SK-N-SH (cell line): ENCODE measurements around the gene FCGBP. TPM values are rescaled to one million over a fixed set of nuclear protein-coding genes. Genes with fewer than 3 reads are reported as not detected.

ENCODE experiments used
- CTCF ChIA-PET: fragments of 300-600, 350-600 bp; formaldehyde crosslinking; extraction: SDS; loops from one replicate; lab custom pipeline; 2021; lab: Yijun Ruan, JAX
- POLR2A ChIA-PET: fragments of 350-600 bp; sonication (Branson Sonifier 250); formaldehyde crosslinking; extraction: SDS; loops from one replicate; lab custom pipeline; 2020; ENCODE audit warnings: antibody characterized with exemption, inconsistent platforms; lab: Yijun Ruan, JAX
- DNase-seq: peaks from one replicate; pipeline ENCODE4 v3.0.0; 2012
- H2AFZ ChIP-seq: fragments of 200-600 bp; sonication (generic); 2 replicates; pipeline ENCODE4 v1.8.1; 2016; ENCODE audit warnings: antibody characterized with exemption, mild to moderate bottlenecking, low read depth
- H3F3A ChIP-seq: fragments of 200-600 bp; sonication (generic); replicated peaks from 2 replicates; pipeline ENCODE3; 2016; ENCODE audit warnings: antibody characterized with exemption, mild to moderate bottlenecking; ENCODE audit not compliant: insufficient read depth
- H3K27ac ChIP-seq, 2 experiments: fragments of 200-500 bp in 1 of 2; fragments of 200-600 bp in 1 of 2; sonication (Bioruptor generic) in 1 of 2; sonication (generic), shearing (Covaris generic) in 1 of 2; 2 replicates each; pipeline versions ENCODE4 v1.5.1 to v1.6.1; 2014 to 2016; ENCODE audit warnings: low read depth in 2 of 2, inconsistent platforms in 1 of 2, low read length in 1 of 2, mild to moderate bottlenecking in 1 of 2, mixed read lengths in 1 of 2
- H3K27me3 ChIP-seq: fragments of 200-600 bp; sonication (generic), shearing (Covaris generic); 2 replicates; pipeline ENCODE4 v1.6.1; 2016; ENCODE audit warnings: mixed run types; ENCODE audit not compliant: insufficient read depth
- H3K36me3 ChIP-seq, 2 experiments: fragments of 200-500 bp in 1 of 2; fragments of 200-600 bp in 1 of 2; sonication (Bioruptor generic) in 1 of 2; sonication (generic) in 1 of 2; replicated peaks in 1 of 2; 2 replicates each; pipeline versions ENCODE3 to v1.5.1; 2014 to 2016; ENCODE audit warnings: low read length in 1 of 2, mild to moderate bottlenecking in 1 of 2; ENCODE audit not compliant: insufficient read depth in 2 of 2, control insufficient read depth in 1 of 2
- H3K4me1 ChIP-seq, 2 experiments: fragments of 200-500 bp in 1 of 2; fragments of 200-600 bp in 1 of 2; sonication (Bioruptor generic) in 1 of 2; sonication (generic), shearing (Covaris generic) in 1 of 2; 2 replicates each; pipeline versions ENCODE4 v1.5.1 to v1.6.1; 2014 to 2016; ENCODE audit warnings: low read depth in 1 of 2, low read length in 1 of 2, mixed run types in 1 of 2; ENCODE audit not compliant: insufficient read depth in 2 of 2, control insufficient read depth in 1 of 2
- H3K4me2 ChIP-seq: fragments of 200-600 bp; sonication (generic), shearing (Covaris generic); 2 replicates; pipeline ENCODE4 v1.6.1; 2017; ENCODE audit warnings: mixed run types
- H3K4me3 ChIP-seq, 2 experiments: fragments of 200-500 bp in 1 of 2; fragments of 200-600 bp in 1 of 2; sonication (Bioruptor generic) in 1 of 2; sonication (generic), shearing (Covaris generic) in 1 of 2; 2 replicates each; pipeline versions ENCODE4 v1.5.1 to v1.8.1; 2014 to 2016; ENCODE audit warnings: low read depth in 2 of 2, inconsistent platforms in 1 of 2, low read length in 1 of 2, mild to moderate bottlenecking in 1 of 2, mixed read lengths in 1 of 2, moderate library complexity in 1 of 2
- H3K79me2 ChIP-seq: fragments of 200-600 bp; sonication (generic); 2 replicates; pipeline ENCODE4 v1.8.1; 2017; ENCODE audit warnings: mild to moderate bottlenecking; ENCODE audit not compliant: insufficient read depth
- H3K9ac ChIP-seq: fragments of 200-600 bp; sonication (generic); 2 replicates; pipeline ENCODE4 v1.6.1; 2017; ENCODE audit warnings: mixed run types
- H3K9me2 ChIP-seq: fragments of 200-600 bp; sonication (generic); 2 replicates; pipeline ENCODE4 v1.6.1; 2017; ENCODE audit warnings: mixed run types
- H3K9me3 ChIP-seq: fragments of 200-600 bp; sonication (generic); 2 replicates; pipeline ENCODE4 v1.6.1; 2017; ENCODE audit warnings: mixed run types, mild to moderate bottlenecking, moderate library complexity
- H4K20me1 ChIP-seq: fragments of 200-600 bp; sonication (generic); 2 replicates; pipeline ENCODE4 v1.6.1; 2017; ENCODE audit warnings: mild to moderate bottlenecking, mixed run types; ENCODE audit not compliant: insufficient read depth
- CHD2 ChIP-seq: fragments of 150-350 bp; IDR thresholded peaks from 2 replicates; pipeline ENCODE4 v1.6.1; 2018; ENCODE audit warnings: low read length; ENCODE audit not compliant: partially characterized antibody
- CTCF ChIP-seq: fragments of 200-600 bp; sonication (generic); IDR thresholded peaks from 2 replicates; pipeline ENCODE4 v1.6.1; 2017; ENCODE audit warnings: antibody characterized with exemption, mild to moderate bottlenecking, moderate library complexity
- ELF1 ChIP-seq: IDR thresholded peaks from 2 replicates; pipeline ENCODE4 v1.4.0; 2012
- EZH2phosphoT487 ChIP-seq: fragments of 200-600 bp; sonication (generic); IDR thresholded peaks from 2 replicates; pipeline ENCODE4 v1.6.1; 2017; ENCODE audit warnings: low read depth, mixed run types, mild to moderate bottlenecking, antibody characterized with exemption, moderate library complexity, borderline replicate concordance
- FOSL2 ChIP-seq: IDR thresholded peaks from 2 replicates; pipeline ENCODE4 v1.4.0; 2012; ENCODE audit warnings: low read depth, mild to moderate bottlenecking, moderate library complexity, borderline replicate concordance
- FOXJ3 ChIP-seq: sonication (generic); formaldehyde crosslinking; IDR thresholded peaks from 2 replicates; pipeline ENCODE4 v1.5.1; 2020; ENCODE audit warnings: mild to moderate bottlenecking, missing genetic modification reagents
- IRF3 ChIP-seq: fragments of 150-350 bp; IDR thresholded peaks from 2 replicates; pipeline ENCODE4 v1.6.1; 2016; ENCODE audit warnings: mild to moderate bottlenecking, low read depth, low read length
- JUND ChIP-seq: IDR thresholded peaks from 2 replicates; pipeline ENCODE4 v1.4.0; 2012
- MEF2A ChIP-seq: IDR thresholded peaks from 2 replicates; pipeline ENCODE4 v1.4.0; 2012; ENCODE audit warnings: low read depth, borderline replicate concordance
- MXI1 ChIP-seq: IDR thresholded peaks from 2 replicates; pipeline ENCODE4 v1.6.1; 2012; ENCODE audit warnings: mild to moderate bottlenecking, low read depth, low read length, improper control_type of control experiment
- PBX3 ChIP-seq: IDR thresholded peaks from 2 replicates; pipeline ENCODE4; 2012
- RCOR1 ChIP-seq: fragments of 150-350 bp; IDR thresholded peaks from 2 replicates; pipeline ENCODE4 v1.6.1; 2017; ENCODE audit warnings: antibody characterized with exemption, low read length
- REST ChIP-seq: IDR thresholded peaks from 2 replicates; pipeline ENCODE4 v1.6.1; 2012; ENCODE audit warnings: mild to moderate bottlenecking, low read depth, low read length, moderate library complexity
- RFX5 ChIP-seq: IDR thresholded peaks from 2 replicates; pipeline ENCODE4 v1.6.1; 2012; ENCODE audit warnings: mild to moderate bottlenecking, improper control_type of control experiment, low read length
- SMC3 ChIP-seq: IDR thresholded peaks from 2 replicates; pipeline ENCODE4 v1.6.1; 2012; ENCODE audit warnings: low read depth, low read length, improper control_type of control experiment
- TAF1 ChIP-seq: IDR thresholded peaks from 2 replicates; pipeline ENCODE4 v1.6.1; 2012; ENCODE audit warnings: low read depth, mild to moderate bottlenecking, low read length, moderate library complexity, borderline replicate concordance
- USF1 ChIP-seq: IDR thresholded peaks from 2 replicates; pipeline ENCODE4 v1.4.0; 2012; ENCODE audit warnings: low read depth, borderline replicate concordance
- USF2 ChIP-seq: fragments of 150-350 bp; IDR thresholded peaks from 2 replicates; pipeline ENCODE4 v1.6.1; 2017; ENCODE audit warnings: antibody characterized with exemption, low read length, low read depth, borderline replicate concordance
- ZBTB33 ChIP-seq: IDR thresholded peaks from 2 replicates; pipeline ENCODE4 v1.4.0; 2012; ENCODE audit warnings: low read depth, borderline replicate concordance
- WGBS: methylation state at CpG from one replicate; pipeline ENCODE4 v1.1.6; 2017; ENCODE audit warnings: low lambda C conversion rate; 5-methylcytosine and 5-hydroxymethylcytosine counted together
- polyA plus RNA-seq, 3 experiments: library from polyadenylated mRNA; depleted of rRNA; stranded (reverse); fragments of >200 nt; gene quantifications; 2 replicates each; pipeline ENCODE4 v1.2.3, GENCODE V29; 2012

Gene FCGBP
- polyA plus RNA-seq, 1 of the 3 experiments (the other 2 are of a cell fraction) = 0.07 TPM

GRCh38 chr19:39971380-39972035 lies 37.1 kb upstream of the FCGBP start:
- Histone ChIP-seq H3K9ac (peak overlapping the region; percentile 93), H4K20me1 (no peaks in the 10 kb centered on the region), H3K27me3 (no peaks in the 10 kb centered on the region), H3K79me2 (peaks cover 36% of the 10 kb centered on the region), H2AFZ (peak overlapping the region; percentile 87), H3K4me2 (peak overlapping the region; percentile 95), H3K27ac (peak overlapping the region; percentile 67 to 70; a peak in 2 of 4 replicates), H3K9me3 (no peaks in the 10 kb centered on the region), H3K4me3 (peak overlapping the region; percentile 71 to 98), H3K36me3 (peaks cover 28 to 30% of the 10 kb centered on the region in 2 experiments), H3K9me2 (no peaks in the 10 kb centered on the region), H3K4me1 (peaks cover 11 to 12% of the 10 kb centered on the region in 2 experiments; a peak in 2 of 4 replicates), H3F3A (peaks cover 3% of the 10 kb centered on the region)
- ChIA-PET CTCF (interaction anchor here (0.7 to 3.0 kb wide), 11 partner anchors 8 to 179 kb away, joined by 3 to 19 read pairs (median 4); partner anchors contain the start of gene ZNF780B), POLR2A (interaction anchor here (1.0 to 1.6 kb wide), 5 partner anchors 9 to 137 kb away, joined by 3 to 6 read pairs (median 3); partner anchors contain the start of genes DYRK1B, FBL and ZNF780A)
- 3% methylated on average over 21 of the region's 21 CpGs for WGBS
- TF ChIP-seq USF1 (no peak), SMC3 (no peak), REST (no peak), RCOR1 (no peak), USF2 (no peak), FOSL2 (no peak), TAF1 (no peak), JUND (no peak), ELF1 (no peak), CHD2 (no peak), IRF3 (no peak), RFX5 (no peak), CTCF (no peak), EZH2phosphoT487 (no peak), ZBTB33 (no peak), MEF2A (no peak), PBX3 (no peak; the same call in 1 of the 2 replicates), MXI1 (no peak), FOXJ3 (CRISPR knock-in tag) (no peak)
- no peak for DNase-seq
